HG03439 (cell line): ENCODE measurements around the gene PRKCA.
"Not testable (repeated sequence)": the region's sequence is repeated elsewhere in the genome, so short reads cannot be mapped to it uniquely, and the experiment has no call there.

ENCODE experiments used
- ATAC-seq: cut with Tn5 transposase; IDR thresholded peaks from one replicate; pipeline ENCODE4 v1.9.1; 2021; ENCODE audit warnings: mild to moderate bottlenecking, moderate library complexity; ENCODE audit not compliant: unreplicated experiment

Gene PRKCA

GRCh38 chr17:66287911-66288310, 14.5 kb upstream of the PRKCA start:
- no peak for ATAC-seq

- no peak for ATAC-seq
These were observed 12.2 kb upstream of the PRKCA start for GRCh38 chr17:66290101-66290722.

GRCh38 chr17:66292353-66292752, 10.1 kb upstream of the PRKCA start:
- no peak for ATAC-seq

- no peak for ATAC-seq
These were observed 6.1 kb upstream of the PRKCA start for GRCh38 chr17:66296289-66296725.

- not testable (repeated sequence) for ATAC-seq
These were observed 5.0 kb upstream of the PRKCA start for GRCh38 chr17:66297443-66297842.

- no peak for ATAC-seq
These were observed 2.7 kb upstream of the PRKCA start for GRCh38 chr17:66299711-66300110.

GRCh38 chr17:66300956-66301355, 1.5 kb upstream of the PRKCA start:
- no peak for ATAC-seq

- no peak for ATAC-seq
These were observed 998 bp upstream of the PRKCA start for GRCh38 chr17:66301367-66301863.

- peak; percentile 34 for ATAC-seq
These were observed 581 bp downstream of the PRKCA start for GRCh38 chr17:66302761-66303626.

GRCh38 chr17:66304304-66305174, 2.1 kb downstream of the PRKCA start:
- no peak for ATAC-seq

- ATAC-seq = no peak
These were observed 4.0 kb downstream of the PRKCA start for GRCh38 chr17:66306446-66306845.

- no peak for ATAC-seq
These were observed 4.8 kb downstream of the PRKCA start for GRCh38 chr17:66307257-66307656.

- no peak for ATAC-seq
These were observed 6.4 kb downstream of the PRKCA start for GRCh38 chr17:66308856-66309255.

GRCh38 chr17:66309793-66310192, 7.4 kb downstream of the PRKCA start:
- ATAC-seq = no peak

GRCh38 chr17:66310528-66311148, 8.2 kb downstream of the PRKCA start:
- no peak for ATAC-seq

GRCh38 chr17:66312912-66313311, 10.5 kb downstream of the PRKCA start:
- no peak for ATAC-seq

- ATAC-seq = no peak
These were observed 10.9 kb downstream of the PRKCA start for GRCh38 chr17:66313325-66313724.

- ATAC-seq = no peak
These were observed 11.7 kb downstream of the PRKCA start for GRCh38 chr17:66313995-66314659.

- no peak for ATAC-seq
These were observed 15.2 kb downstream of the PRKCA start for GRCh38 chr17:66317629-66318028.

- ATAC-seq = no peak
These were observed 16.8 kb downstream of the PRKCA start for GRCh38 chr17:66319226-66319625.
